GM18868 (cell line): ENCODE measurements around the gene LMO7.
A peak's percentile ranks its signal among the peaks of the same experiment; 100 is the strongest.

Experiments
- ATAC-seq: cut with Tn5 transposase; IDR thresholded peaks from one replicate; pipeline ENCODE4 v1.9.1; 2021; ENCODE audit warnings: mild to moderate bottlenecking, moderate library complexity; ENCODE audit not compliant: unreplicated experiment

Gene LMO7

GRCh38 chr13:75796825-75797224 lies 160.7 kb downstream of the LMO7 start:
- no peak for ATAC-seq

- no peak for ATAC-seq
Measured at GRCh38 chr13:75797239-75797638, 161.1 kb downstream of the LMO7 start.

- ATAC-seq = no peak
Measured at GRCh38 chr13:75797719-75798118, 161.6 kb downstream of the LMO7 start.

- no peak for ATAC-seq
Measured at GRCh38 chr13:75798353-75799255, 162.5 kb downstream of the LMO7 start.

- ATAC-seq = no peak
Measured at GRCh38 chr13:75800545-75800944, 164.4 kb downstream of the LMO7 start.

- ATAC-seq = no peak
Measured at GRCh38 chr13:75801388-75801945, 165.3 kb downstream of the LMO7 start.

GRCh38 chr13:75802161-75802560 lies 166.0 kb downstream of the LMO7 start:
- ATAC-seq = no peak

- ATAC-seq = peak; percentile 73
Measured at GRCh38 chr13:75803164-75803611, 167.1 kb downstream of the LMO7 start.

GRCh38 chr13:75804054-75804453 lies 167.9 kb downstream of the LMO7 start:
- ATAC-seq = no peak

GRCh38 chr13:75804605-75805004 lies 168.5 kb downstream of the LMO7 start:
- no peak for ATAC-seq

- no peak for ATAC-seq
Measured at GRCh38 chr13:75806117-75806516, 170.0 kb downstream of the LMO7 start.

GRCh38 chr13:75811361-75811760 lies 175.2 kb downstream of the LMO7 start:
- no peak for ATAC-seq

GRCh38 chr13:75811841-75812240 lies 175.7 kb downstream of the LMO7 start:
- no peak for ATAC-seq

- no peak for ATAC-seq
Measured at GRCh38 chr13:75812751-75813181, 176.6 kb downstream of the LMO7 start.

GRCh38 chr13:75813323-75813722 lies 177.2 kb downstream of the LMO7 start:
- ATAC-seq = no peak

GRCh38 chr13:75818179-75818967 lies 182.2 kb downstream of the LMO7 start:
- no peak for ATAC-seq

GRCh38 chr13:75818968-75819225 lies 182.8 kb downstream of the LMO7 start:
- ATAC-seq = no peak

GRCh38 chr13:75825161-75825560 lies 189.0 kb downstream of the LMO7 start:
- no peak for ATAC-seq

- ATAC-seq = peak; percentile 60
Measured at GRCh38 chr13:75825594-75825993, 189.5 kb downstream of the LMO7 start.

GRCh38 chr13:75826391-75826790 lies 190.3 kb downstream of the LMO7 start:
- ATAC-seq = no peak

GRCh38 chr13:75829830-75830229 lies 193.7 kb downstream of the LMO7 start:
- no peak for ATAC-seq

GRCh38 chr13:75830842-75831241 lies 194.7 kb downstream of the LMO7 start:
- ATAC-seq = no peak
